Choroid plexus epithelial cell (primary cell): ENCODE measurements around the gene NBPF6.
"Not testable (repeated sequence)": the region's sequence is repeated elsewhere in the genome, so short reads cannot be mapped to it uniquely, and the experiment has no call there.

Source experiments
- DNase-seq: peaks from one replicate; pipeline ENCODE4 v3.0.0-alpha.2; 2010; ENCODE audit warnings: low read depth
- H3K4me3 ChIP-seq: 2 replicates; pipeline ENCODE4 v1.5.1; 2011; ENCODE audit warnings: low read depth, mild to moderate bottlenecking, control low read depth, low read length, moderate library complexity
- TF ChIP-seq, protein P1 (sequence below): conservative IDR thresholded peaks from 2 replicates; pipeline ENCODE4 v1.5.1; 2011; ENCODE audit warnings: low read depth, mild to moderate bottlenecking, control low read depth, inconsistent platforms, low read length, moderate library complexity

The NBPF6 gene

DNA sequence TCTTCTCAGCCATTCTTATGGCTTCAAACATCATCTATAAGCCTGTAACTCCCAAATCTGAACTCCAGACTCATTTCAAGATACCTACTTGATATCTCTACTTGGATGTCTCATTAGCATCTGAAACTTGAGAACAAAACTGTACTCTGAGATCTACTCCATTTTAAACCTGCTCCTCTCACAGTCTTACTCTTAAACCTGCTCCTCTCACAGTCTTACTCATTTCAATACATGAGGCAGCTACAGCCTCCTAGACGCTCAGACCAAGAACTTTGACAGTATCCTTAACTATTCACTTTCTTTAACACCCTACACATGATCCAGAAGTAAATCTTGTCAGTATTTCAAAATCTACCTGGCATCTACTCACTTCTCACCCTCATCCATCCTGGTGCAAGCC lies 54.3 kb downstream of the NBPF6 start:
- no peak for DNase-seq
- H3K4me3 ChIP-seq, result no peak overlapping the region
- TF ChIP-seq, protein P1, sequence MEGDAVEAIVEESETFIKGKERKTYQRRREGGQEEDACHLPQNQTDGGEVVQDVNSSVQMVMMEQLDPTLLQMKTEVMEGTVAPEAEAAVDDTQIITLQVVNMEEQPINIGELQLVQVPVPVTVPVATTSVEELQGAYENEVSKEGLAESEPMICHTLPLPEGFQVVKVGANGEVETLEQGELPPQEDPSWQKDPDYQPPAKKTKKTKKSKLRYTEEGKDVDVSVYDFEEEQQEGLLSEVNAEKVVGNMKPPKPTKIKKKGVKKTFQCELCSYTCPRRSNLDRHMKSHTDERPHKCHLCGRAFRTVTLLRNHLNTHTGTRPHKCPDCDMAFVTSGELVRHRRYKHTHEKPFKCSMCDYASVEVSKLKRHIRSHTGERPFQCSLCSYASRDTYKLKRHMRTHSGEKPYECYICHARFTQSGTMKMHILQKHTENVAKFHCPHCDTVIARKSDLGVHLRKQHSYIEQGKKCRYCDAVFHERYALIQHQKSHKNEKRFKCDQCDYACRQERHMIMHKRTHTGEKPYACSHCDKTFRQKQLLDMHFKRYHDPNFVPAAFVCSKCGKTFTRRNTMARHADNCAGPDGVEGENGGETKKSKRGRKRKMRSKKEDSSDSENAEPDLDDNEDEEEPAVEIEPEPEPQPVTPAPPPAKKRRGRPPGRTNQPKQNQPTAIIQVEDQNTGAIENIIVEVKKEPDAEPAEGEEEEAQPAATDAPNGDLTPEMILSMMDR, result no peak

DNA sequence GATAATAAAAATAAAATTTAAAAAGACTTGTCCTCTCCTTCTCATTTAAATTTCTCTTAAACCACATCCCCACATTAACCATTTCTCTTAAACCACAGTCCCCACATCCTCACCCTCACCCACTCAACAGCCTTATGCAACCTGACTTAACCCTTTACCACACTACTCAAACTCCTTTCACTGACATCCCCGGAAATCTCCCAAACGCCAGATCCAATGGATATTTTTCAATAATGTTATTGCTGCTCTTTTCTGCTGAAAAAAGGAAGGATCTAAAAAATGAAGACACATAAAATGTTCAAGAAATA lies 55.6 kb downstream of the NBPF6 start:
- DNase-seq, result no peak
- TF ChIP-seq, protein P1, result no peak
- H3K4me3 ChIP-seq, result no peak overlapping the region

DNA sequence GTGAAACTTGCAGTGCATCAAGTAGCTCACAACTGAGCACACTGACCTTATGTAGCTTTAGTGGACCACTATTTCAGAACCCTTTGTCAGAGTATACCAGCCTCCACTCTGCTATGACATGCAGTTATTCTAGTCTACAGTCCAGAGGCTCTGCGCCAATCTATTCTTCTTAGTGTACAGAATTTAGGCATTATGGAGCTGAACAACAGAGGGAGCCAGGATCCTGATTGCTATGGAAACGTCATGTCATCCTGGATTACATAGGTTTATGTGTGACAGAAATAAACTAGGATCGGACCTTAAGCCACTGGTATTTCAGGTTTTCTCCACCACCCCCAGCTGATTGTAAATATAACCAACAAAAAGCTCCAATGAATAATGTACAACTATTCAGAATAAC lies 61.6 kb downstream of the NBPF6 start:
- no peak for DNase-seq
- TF ChIP-seq, protein P1, result no peak
- no peak overlapping the region for H3K4me3 ChIP-seq

DNA sequence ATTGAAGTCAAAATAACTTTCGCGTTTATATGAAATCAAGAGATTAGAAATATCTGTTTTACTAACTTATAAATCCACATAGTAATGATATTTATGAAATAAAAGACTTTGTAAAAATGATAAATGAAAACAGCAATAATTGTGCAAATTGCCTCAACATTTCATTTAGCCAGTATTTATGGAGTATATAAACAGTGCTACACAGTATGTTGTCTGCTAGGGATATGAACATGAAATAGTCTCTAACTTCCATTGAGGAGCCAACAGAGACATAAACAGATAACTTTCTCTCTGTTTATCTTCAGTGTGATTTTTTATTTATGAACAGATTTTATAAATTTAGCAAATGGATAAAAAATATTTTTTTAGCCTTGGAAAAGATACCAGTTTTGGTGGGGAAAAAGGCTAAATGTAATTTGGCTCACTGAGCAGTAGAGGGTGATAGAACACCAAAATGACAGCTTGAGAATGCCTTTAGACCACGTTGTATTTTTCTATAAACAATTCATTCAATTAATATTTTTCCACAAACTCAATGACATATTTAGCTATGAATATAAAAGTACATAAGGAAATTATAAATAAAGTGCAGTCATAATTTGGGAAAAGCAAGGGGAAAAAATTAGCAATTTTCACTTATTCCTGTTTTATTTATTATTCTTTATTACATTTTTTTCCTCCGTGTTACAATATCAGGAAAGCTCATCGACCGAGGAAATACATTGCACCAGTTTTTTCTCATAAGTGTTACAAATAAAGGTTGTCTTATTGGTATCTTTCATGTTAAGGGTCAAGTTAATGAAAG lies 62.3 kb downstream of the NBPF6 start:
- peak; percentile 67 for DNase-seq

DNA sequence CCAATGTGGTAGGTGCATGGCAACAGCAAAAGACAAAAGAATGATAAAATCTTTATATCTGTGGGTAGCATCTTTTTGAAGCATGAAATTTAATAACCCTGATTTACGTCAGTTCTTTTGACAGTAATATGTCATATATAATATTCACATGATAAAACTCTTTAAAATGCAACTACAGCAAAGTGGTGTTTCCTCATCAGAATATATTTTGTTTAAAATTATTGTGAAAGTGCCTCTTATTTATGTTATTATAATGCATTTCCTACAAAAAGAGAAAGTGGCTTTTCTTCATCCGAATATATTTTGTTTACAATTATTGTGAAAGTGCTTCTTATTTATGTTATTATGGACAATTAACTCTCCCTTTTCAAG lies 62.9 kb downstream of the NBPF6 start:
- TF ChIP-seq, protein P1, result no peak
- DNase-seq, result no peak
- no peak overlapping the region for H3K4me3 ChIP-seq

More for the DNA sequence above, 62.3 kb downstream of the NBPF6 start:
- TF ChIP-seq, protein P1, result peak; percentile 82
- H3K4me3 ChIP-seq, result no peak overlapping the region

DNA sequence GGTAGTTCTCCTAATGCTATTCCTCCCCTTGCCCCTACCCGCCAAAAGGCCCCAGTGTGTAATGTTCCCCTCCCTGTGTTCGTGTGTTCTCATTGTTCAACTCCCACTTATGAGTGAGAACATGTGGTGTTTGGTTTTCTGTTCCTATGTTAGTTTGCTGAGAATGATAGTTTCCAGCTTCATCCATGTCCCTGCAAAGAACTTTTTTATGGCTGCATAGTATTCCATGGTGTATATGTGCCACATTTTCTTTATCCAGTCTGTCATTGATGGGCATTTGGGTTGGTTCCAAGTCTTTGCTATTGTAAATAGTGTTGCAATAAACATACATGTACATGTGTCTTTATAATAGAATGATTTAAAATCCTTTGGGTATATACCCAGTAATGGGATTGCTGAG lies 63.8 kb downstream of the NBPF6 start:
- H3K4me3 ChIP-seq, DNase-seq: not testable (repeated sequence)

DNA sequence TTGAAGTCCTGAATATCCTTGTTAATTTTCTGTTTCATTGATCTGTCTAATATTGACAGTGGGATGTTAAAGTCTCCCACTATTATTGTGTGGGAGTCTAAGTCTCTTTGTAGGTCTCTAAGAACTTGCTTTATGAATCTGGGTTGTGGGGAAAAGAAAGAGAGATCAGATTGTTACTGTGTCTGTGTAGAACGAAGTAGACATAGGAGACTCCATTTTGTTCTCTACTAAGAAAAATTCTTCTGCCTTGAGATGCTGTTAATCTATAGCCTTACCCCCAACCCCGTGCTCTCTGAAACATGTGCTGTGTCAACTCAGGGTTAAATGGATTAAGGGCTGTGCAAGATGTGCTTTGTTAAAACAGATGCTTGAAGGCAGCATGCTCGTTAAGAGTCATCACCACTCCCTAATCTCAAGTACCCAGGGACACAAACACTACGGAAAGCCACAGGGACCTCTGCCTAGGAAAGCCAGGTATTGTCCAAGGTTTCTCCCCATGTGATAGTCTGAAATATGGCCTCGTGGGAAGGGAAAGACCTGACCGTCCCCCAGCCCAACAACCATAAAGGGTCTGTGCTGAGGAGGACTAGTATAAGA lies 67.3 kb downstream of the NBPF6 start:
- DNase-seq, result not testable (repeated sequence)

More for the DNA sequence above, 67.3 kb downstream of the NBPF6 start:
- H3K4me3 ChIP-seq, result not testable (repeated sequence)
